Stimulated activated CD8-positive, alpha-beta memory T cell treated with anti-CD3 and anti-CD28 coated beads, Interleukin-12 subunit alpha, Interleukin-12 subunit beta, amount 100 ng/mL, for 4 hours (primary cell): Measurements from ENCODE around the gene ASPSCR1.

Experiments used
- DNase-seq: peaks from one replicate; pipeline ENCODE4 v3.0.0-alpha.2; 2020; ENCODE audit warnings: low read depth

The ASPSCR1 gene

GRCh38 chr17:82056729-82057621, 79.5 kb downstream of the ASPSCR1 start:
- DNase-seq = no peak

GRCh38 chr17:82058230-82058854, 80.9 kb downstream of the ASPSCR1 start:
- DNase-seq = no peak

GRCh38 chr17:82058855-82059249, 81.4 kb downstream of the ASPSCR1 start:
- no peak for DNase-seq

GRCh38 chr17:82059272-82060000, 82.0 kb downstream of the ASPSCR1 start:
- no peak for DNase-seq

GRCh38 chr17:82060001-82060380, 82.6 kb downstream of the ASPSCR1 start:
- no peak for DNase-seq

- no peak for DNase-seq
Observed at GRCh38 chr17:82060614-82061013, 83.2 kb downstream of the ASPSCR1 start.

GRCh38 chr17:82061047-82061925, 83.9 kb downstream of the ASPSCR1 start:
- no peak for DNase-seq

- no peak for DNase-seq
Observed at GRCh38 chr17:82062076-82062983, 84.9 kb downstream of the ASPSCR1 start.

GRCh38 chr17:82062984-82063368, 85.5 kb downstream of the ASPSCR1 start:
- DNase-seq = no peak

- DNase-seq = no peak
Observed at GRCh38 chr17:82063424-82064415, 86.3 kb downstream of the ASPSCR1 start.

- DNase-seq = no peak
Observed at GRCh38 chr17:82064433-82065192, 87.2 kb downstream of the ASPSCR1 start.

GRCh38 chr17:82065193-82065637, 87.8 kb downstream of the ASPSCR1 start:
- peak; percentile 31 for DNase-seq

- peak; percentile 48 for DNase-seq
Observed at GRCh38 chr17:82065638-82066303, 88.3 kb downstream of the ASPSCR1 start, which contains the start of gene DUS1L. Gene DUS1L (minus strand): TSS chr17:82065804. CDS start chr17:82065059, 745 bp downstream.
